ENCODE measurements around the gene PRDM16.

The PRDM16 gene

DNA sequence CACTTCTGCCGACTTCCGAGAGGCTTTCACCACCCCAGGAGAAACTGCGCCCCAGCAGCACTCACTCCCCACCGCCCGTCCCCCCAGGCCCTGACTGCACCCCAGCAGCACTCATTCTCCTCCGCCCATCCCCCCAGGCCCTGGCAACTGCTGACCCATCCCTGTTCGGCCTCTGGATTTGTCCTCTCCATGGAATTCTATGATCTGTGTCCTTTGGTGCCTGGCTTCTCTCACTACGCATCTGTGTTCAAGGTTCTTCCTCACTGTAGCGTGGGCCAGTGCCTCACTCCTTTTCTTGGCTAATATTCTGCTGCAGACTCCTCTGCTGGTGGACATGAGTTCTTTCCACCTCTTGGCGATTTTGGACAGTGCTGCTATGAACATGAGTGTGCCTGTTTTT lies 263.7 kb downstream of the PRDM16 start:
- TF ChIP-seq, protein P1, sequence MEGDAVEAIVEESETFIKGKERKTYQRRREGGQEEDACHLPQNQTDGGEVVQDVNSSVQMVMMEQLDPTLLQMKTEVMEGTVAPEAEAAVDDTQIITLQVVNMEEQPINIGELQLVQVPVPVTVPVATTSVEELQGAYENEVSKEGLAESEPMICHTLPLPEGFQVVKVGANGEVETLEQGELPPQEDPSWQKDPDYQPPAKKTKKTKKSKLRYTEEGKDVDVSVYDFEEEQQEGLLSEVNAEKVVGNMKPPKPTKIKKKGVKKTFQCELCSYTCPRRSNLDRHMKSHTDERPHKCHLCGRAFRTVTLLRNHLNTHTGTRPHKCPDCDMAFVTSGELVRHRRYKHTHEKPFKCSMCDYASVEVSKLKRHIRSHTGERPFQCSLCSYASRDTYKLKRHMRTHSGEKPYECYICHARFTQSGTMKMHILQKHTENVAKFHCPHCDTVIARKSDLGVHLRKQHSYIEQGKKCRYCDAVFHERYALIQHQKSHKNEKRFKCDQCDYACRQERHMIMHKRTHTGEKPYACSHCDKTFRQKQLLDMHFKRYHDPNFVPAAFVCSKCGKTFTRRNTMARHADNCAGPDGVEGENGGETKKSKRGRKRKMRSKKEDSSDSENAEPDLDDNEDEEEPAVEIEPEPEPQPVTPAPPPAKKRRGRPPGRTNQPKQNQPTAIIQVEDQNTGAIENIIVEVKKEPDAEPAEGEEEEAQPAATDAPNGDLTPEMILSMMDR (IDR thresholded peaks at IDR 0.05; ENCODE audit: borderline replicate concordance, control extremely low read depth, extremely low read depth, insufficient read depth, missing control alignments), result no peak
- in situ Hi-C loops (cut with MboI; ENCODE audit: low sequenced_read_pairs, unreplicated experiment), result no loop called here
- DNase-seq (ENCODE audit: low spot score), result no peak

DNA sequence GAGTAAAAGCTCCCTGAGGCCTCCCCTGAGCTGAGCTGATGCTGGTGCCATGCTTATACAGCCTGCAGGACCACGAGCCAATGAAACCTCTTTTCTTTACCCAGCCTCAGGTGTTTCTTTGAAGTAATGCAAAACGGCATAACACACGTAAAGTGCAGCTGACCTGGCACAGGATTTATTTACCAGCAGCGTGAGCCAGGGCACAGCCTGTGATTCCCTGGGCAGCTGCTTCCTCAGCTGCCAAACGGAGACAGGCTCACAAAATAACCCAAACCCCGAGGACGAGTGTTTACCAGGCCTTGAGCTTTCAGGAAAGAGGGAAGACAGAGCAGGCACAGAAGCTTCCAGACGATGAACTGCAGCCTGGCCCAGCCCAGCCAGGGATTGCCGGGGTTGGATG lies 264.9 kb downstream of the PRDM16 start:
- no peak for DNase-seq (ENCODE audit: low spot score)
- TF ChIP-seq, protein P1 (IDR thresholded peaks at IDR 0.05; ENCODE audit: borderline replicate concordance, control extremely low read depth, extremely low read depth, insufficient read depth, missing control alignments), result no peak
- in situ Hi-C loops (cut with MboI; ENCODE audit: low sequenced_read_pairs, unreplicated experiment), result no loop called here

DNA sequence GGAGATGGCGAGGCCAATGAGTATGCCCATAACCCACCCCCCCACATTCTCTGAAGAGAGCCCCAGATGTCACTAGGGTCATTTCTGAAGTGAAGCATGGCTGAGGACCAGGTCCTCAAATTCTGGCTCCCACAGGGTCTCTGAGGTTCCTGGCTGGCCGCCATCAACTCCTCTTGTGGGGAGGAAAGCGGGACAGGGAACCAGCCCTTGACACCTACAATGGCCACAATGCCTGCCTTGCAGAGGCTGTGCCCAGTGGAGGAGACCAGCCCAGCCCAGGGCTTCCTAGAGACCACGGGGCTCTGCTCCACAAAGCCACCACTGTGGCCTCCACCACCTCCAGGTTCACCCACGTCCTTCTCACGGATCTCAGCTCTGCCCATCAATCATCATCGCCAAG lies 265.4 kb downstream of the PRDM16 start:
- in situ Hi-C loops (cut with MboI; ENCODE audit: low sequenced_read_pairs, unreplicated experiment), result no loop called here
- DNase-seq (ENCODE audit: low spot score), result no peak
- TF ChIP-seq, protein P1 (IDR thresholded peaks at IDR 0.05; ENCODE audit: borderline replicate concordance, control extremely low read depth, extremely low read depth, insufficient read depth, missing control alignments), result no peak

DNA sequence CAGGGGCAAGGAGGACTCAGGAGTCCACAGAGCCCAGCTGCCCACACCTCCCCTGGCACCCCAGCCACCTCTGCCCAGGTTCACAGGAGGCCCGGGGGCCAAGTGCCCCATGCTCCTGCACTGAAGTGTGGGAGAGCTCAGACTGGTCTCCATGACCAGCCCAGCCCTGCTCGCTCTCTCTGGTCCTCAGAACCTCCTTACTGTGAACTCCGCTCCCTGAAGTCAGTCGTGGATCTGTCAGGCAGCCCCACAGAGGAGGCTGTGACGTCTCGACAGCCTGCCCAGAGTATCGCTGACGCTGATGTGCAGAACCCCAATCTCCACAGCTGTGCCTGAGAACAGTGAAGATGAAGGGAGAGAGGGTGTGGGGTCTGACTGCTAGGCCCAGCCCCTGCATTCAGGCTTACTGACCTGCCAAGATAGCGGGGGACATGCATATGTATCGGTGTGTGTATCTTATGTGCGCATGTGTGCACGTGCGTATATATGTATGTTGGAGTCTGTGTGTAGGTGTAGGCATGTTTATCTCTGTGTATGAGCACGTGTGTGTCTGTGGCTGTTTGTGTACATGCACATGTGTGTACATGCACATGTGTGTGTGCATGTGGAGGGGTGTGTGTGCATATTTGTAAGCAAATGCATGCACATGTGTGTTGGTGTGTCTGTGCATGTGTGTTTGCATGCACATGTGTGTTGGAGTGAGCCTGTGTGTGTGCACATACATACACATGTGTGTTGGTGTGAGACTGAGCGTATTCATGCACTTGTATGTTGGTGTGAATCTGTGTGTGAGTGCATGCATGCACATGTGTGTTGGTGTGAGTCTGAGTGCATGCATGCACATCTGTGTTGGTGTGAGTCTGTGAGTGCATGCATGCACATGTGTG lies 267.0 kb downstream of the PRDM16 start:
- TF ChIP-seq, protein P1 (IDR thresholded peaks at IDR 0.05; ENCODE audit: borderline replicate concordance, control extremely low read depth, extremely low read depth, insufficient read depth, missing control alignments), result no peak
- in situ Hi-C loops (cut with MboI; ENCODE audit: low sequenced_read_pairs, unreplicated experiment), result no loop called here
- DNase-seq (ENCODE audit: low spot score), result no peak

DNA sequence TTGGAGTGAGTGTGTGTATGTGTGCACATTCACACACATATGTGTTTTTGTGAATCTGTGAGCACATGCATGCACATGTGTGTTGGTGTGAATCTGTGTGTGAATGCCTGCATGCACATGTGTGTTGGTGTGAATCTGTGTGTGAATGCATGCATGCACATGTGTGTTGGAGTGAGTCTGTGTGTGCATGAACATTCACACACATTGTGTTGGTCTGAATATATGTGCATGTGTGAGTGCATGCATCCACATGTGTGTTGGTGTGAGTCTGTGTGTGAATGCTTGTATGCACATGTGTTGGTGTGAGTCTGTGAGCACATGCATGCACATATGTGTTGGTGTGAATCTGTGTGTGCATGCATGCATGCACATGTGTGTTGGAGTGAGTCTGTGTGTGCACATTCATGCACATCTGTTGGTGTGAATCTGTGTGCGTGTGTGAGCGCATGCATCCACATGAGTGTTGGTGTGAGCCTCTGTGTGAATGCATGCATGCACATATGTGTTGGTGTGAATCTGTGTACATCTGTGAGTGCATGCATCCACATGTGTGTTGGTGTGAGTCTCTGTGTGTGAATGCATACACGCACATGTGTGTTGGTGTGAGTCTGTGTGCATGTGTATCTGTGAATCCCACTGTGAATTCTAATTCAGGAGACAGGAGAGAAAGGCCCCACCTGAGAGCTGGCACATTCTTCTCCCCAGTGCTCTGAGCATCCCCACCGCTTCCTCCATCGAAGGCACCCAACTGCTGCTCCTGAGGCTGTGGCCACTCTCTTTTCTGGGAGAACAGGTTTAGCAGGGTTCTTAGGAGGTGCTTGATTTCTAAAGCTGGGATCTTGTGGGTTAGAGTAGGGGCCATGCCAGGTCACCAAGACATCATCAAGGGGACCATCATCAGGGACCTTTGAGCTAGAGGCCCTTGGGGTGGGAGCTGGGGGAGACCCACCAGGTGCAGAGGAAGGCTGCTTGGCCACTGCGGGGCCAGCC lies 267.9 kb downstream of the PRDM16 start:
- in situ Hi-C loops (cut with MboI; ENCODE audit: low sequenced_read_pairs, unreplicated experiment), result no loop called here
- TF ChIP-seq, protein P1 (IDR thresholded peaks at IDR 0.05; ENCODE audit: borderline replicate concordance, control extremely low read depth, extremely low read depth, insufficient read depth, missing control alignments), result no peak
- no peak for DNase-seq (ENCODE audit: low spot score)
